HG03432 (cell line): ENCODE results near the gene BCAS3.
"Not testable (repeated sequence)": the region's sequence is repeated elsewhere in the genome, so short reads cannot be mapped to it uniquely, and the experiment has no call there.

Experiments
- ATAC-seq: cut with Tn5 transposase; IDR thresholded peaks from one replicate; pipeline ENCODE4 v1.9.1; 2021; ENCODE audit warnings: mild to moderate bottlenecking, moderate library complexity; ENCODE audit not compliant: unreplicated experiment

The BCAS3 gene

DNA sequence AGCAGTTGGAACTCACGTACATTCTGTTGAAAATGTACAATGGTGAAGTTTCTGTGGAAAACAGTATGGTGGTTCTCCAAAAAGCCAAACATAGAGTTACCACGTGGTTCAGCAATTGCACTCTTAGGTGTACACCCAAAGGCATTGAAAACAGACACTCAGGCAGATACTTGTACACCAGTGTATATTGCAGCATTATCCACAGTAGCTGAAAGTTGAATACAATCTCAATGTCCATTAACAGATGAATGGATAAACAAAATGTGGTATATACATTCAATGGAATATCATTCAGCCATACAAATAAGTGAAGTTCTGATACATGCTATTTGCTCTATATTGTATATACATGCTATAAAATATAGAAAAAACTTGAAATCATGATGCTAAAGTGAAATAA is 745.2 kb downstream of the BCAS3 start:
- ATAC-seq: no peak

DNA sequence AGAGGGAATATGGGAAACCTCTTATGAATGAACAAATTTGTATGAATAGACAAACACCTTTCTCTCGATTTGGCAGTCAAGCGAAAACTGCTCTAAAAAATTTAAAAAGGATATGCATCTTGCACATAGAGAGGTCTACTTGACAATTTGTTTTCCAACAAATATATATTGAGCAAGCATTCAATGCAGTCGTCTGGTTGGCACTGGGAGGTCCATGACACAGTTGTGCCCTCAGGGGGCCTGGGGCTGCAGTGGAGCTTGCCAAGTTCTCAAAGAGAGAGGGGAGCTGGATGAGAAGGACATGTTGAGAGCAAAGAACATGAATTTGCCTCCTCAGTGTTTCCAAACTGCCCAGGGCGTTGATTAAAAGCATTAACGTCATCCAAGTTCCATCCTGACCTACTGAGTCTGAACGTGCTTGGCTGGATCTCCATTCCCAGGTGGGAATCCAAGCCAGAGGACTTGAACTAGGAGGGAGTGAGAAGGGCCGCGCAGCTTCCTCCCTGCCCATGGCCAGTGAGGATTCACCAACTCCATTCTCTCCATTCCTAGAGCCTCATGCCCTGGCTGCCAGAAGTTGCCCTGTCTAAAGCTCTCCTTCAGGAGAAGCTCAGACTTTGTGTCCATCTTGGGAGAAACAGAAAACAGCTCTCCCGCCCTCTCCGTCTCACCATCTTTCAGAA is 746.5 kb downstream of the BCAS3 start:
- ATAC-seq: no peak

DNA sequence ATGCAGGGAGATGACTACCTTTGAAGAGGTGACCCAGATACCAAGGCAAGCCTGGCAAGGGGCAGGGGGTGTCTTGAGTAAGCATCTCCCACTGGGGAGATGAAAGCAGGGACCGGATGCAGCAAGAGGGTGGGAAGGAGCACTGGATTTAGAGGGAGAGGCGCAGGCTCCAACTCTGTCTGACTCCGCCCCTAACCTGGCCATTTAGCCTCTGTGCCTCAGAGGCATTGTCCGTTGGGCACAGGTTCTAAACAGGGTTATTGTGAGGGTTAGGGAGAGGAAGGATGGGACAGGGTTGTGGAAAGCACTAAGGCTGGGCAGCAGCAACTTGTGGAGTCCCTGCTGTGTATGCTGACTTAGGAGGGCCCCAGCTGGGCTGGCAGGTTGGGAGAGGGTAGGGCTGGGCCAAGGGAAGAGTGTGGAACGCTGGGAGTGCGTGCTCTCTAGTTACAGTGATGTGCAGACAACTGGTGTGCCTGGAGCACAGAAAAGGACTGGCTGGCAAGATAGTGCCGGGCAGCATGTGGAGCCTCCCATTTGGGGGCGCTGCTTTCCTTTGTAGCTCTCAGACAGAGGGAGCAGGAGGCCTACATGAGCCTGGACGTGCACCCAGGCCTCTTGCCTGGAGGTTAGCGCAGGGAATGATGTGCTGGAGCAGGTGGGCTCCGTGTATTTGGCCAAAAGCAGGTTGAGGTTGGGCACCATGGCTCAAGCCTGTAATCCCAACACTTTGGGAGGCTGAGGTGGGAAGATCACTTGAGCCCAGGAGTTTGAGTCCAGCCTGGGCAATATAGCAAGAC is 748.2 kb downstream of the BCAS3 start:
- ATAC-seq: no peak

DNA sequence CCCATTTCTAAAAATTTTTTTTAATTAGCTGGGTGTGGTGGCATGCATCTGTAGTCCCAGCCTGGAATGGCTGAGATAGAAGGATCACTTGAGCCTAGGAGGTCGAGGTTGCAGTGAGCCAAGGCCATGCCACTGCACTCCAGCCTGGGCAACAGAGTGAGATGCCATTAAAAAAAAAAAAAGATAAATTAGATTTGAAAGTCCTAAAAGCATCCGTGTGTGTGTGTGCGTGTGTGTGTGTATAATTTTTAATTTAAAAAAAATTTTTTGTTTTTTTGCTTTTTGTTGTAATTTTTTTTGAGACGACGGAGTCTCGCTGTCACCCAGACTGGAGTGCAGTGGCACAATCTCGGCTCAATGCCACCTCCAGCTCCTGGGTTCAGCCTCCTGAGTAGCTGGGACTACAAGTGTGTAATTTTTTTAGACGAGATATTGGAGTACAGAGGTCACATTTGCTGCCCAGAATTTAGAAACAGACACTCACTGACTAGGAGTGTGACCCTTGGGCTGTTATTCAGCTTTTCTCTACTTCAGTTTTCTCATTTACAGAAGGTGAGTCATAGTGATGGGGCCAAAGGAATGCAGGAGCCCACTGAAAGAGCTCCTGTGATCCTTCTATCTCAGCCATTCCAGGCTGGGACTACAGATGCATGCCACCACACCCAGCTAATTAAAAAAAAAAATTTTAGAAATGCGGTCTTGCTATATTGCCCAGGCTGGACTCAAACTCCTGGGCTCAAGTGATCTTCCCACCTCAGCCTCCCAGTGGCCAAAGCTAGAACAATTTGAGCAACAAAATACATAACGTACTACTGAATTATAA is 749.0 kb downstream of the BCAS3 start:
- ATAC-seq: no peak

DNA sequence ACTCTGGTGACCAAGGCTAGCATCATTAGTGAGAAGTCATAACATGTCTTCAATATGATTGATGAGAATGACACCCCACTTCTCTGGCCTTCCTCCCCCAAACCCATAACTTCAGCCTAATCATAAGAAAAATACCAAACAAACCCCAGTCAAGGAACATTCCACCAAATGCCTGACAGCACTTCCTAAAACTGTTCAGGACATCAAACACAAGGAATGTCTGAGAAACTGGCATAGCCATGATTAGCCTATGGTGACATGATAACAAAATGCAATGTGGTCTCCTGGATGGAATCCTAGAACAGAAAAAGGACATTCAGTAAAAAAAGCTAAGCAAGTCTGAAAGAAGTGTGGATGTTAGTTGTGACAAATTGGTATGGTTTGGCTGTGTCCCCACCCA is 749.9 kb downstream of the BCAS3 start:
- no peak for ATAC-seq

DNA sequence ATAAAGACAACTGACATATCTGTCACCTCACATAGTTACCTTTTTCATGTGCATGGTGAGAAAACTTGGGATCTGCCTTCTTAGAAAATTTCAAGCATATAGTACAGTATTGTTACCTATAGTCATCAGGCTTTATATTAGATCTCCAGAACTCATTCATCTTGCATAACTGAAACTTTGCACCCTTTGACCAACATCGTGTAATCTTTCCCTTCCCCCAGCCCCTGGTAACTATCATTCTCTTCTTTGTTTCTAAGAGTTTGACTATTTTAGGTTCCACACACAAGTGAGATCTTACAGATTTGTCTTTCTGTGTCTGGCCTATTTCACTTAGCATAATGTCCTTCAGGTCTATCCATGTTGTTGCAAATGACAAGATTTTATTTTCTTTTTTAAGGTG is 751.6 kb downstream of the BCAS3 start:
- ATAC-seq: no peak

DNA sequence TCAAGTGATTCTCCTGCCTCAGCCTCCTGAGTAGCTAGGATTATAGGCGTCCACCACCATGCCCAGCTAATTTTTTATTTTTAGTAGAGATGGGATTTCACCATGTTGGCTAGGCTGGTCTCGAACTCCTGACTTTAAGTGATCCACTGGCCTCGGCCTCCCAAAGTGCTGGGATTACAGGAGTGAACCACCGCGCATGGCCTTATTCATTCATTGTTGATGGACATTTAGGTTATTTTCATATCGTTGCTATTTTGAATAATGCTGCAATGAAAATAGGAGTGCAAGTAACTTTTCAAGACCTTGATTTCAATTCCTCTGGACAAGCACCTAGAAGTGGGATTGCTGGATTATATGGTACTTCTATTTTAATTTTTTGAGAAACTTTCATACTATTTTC is 752.2 kb downstream of the BCAS3 start:
- not testable (repeated sequence) for ATAC-seq

DNA sequence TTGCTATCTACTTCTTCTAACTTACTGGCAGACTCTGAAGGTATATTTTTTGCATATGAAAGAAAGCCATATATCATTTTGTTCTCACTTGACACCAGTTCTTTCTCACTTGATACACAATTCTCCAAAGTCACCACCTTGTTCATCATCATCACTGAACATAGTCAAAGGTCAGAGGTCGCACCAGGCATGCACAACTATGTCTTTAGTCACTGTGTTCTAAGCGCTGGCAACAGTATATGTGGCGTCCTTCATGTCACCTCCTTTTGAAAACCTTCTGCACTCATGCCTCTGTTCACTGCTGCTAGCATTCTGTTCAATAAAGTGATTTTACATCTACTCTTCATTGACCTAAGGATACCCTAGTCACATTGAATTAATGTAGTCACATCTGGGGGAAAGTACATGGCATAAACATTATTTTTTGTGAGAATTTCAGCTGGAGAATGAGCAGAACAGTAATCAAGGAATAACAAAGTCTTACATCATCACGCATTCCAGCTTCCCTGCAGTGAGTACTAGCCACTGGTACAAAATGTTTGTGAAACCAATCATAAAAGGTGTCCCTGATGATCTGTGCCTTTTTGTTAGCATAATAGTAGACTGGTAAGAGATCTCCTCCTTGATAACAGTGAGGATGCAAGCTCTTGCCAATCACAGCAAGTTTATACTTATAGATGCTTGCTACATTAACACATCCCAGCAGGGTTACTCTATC is 754.1 kb downstream of the BCAS3 start:
- ATAC-seq: no peak

DNA sequence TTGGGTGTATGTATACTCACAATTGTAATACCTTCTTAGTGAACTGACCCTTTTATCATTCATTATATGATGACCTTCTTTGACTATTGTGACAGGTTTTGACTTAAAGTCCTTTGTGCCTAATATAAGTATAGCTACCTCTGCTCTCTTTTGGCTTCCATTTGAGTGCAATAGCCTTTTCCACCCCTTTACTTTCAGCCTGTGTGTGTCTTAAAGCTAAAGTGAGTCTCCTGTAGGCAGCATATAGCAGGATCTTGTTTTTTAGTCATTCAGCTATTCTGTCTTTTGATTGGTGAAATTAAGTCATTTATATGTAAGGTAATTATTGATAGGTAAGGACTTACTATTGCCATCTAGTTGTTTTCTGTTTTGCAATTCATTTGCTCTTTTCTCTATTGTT is 758.6 kb downstream of the BCAS3 start:
- no peak for ATAC-seq

DNA sequence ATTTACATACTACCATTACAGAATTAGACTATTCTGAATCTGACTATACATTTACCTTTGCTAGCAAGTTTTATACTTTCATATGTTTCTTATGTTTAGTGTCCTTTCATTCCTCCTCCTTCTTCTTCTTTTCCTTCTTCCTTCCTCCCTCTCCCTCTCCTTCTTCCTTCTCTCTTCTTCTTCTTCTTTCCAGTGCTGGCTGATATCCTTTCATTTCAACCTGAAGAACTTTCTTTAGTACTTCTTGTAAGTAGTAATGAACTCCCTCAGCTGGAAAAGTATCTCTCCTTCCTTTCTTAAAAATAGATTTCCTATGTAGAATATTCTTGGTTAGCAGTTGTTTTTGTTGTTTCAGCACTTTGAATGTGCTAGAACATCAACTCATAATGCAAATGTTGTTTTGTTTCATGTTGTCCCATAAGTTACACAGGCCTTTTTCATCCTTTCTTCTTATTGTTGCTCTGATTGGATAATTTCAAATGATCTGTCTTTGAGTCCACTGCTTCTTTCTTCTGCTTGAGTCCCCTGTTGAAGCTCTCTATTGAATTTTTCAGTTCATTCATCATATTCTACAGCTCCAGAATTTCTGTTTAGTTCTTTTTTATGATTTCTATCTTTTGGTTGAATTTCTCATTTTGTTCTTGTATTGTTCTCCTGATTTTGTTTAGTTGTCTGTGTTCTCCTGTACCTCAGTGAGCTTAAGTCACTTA is 759.5 kb downstream of the BCAS3 start:
- ATAC-seq: no peak

DNA sequence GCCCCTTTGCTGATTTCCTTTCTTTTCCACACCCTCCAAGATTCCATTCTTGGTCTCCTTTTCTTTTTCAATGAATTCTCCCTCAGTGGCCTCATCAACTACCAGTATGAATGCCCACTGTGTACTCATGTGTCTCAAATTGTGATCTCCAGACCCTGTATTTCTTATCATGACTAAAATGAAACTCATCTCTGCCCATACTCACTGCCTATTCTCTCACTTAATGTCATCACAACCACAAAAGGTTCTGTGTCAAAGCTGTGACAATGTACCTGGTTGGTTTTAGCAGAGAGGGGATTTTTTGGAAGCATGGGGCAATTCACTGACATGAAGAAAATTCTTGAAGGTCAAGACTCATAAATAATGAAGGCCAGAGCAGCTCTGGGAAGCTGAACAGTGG is 763.0 kb downstream of the BCAS3 start:
- ATAC-seq: no peak

DNA sequence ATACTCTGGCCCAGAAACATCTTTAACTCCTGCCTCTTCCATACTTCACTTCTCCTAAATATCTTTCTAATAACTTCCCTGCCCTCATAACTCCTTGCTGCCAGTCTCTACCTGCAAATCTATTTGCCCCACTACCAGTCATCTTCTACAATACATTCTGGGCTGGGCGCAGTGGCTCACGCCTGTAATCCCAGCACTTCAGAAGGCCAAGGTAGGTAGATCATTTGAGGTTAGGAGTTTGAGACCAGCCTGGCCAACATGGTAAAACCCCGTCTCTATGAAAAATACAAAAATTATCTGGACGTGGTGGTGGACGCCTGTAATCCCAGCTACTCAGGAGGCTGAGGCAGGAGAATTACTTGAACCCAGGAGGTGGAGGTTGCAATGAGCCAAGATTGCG is 763.9 kb downstream of the BCAS3 start:
- ATAC-seq: not testable (repeated sequence)

DNA sequence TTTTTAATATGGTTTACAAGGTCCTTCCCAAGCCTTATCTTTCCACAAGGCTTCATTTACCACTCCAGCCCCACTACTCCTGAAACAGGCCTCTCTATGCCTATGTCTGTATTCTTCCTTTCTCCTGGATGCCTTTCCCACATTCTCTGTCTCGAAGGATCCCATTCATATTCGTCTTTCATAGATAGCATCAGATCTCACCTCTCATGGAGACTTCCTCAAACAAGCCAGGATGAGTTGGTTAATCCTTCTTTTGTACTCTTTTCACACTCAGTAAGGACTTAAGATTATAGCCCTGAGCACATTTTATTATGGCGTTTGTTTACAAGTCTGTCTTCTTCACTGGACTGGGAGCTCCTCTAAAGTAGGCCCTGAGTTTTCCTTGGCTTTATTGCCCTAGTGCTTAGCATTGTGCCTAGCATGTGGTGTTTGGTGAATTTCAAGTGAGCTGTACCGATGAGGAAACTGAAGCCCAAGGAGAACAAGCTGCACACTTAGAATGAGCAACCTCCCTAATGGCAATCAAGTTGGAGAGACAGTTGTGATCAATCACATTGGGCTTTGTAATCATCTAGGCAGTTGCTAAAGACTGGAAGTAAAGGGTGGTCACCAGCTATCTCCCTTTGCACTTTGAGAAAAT is 764.6 kb downstream of the BCAS3 start:
- no peak for ATAC-seq
